ENCODE data around the gene TMEM86A. TPM values are rescaled to one million over a fixed set of nuclear protein-coding genes. Genes with fewer than 3 reads are reported as not detected.
"Not testable (repeated sequence)": the region's sequence is repeated elsewhere in the genome, so short reads cannot be mapped to it uniquely, and the experiment has no call there.

Gene TMEM86A
- total RNA-seq, 2 donors from 2014 or later, result 4.7 to 5.6 TPM

GRCh38 chr11:18668131-18668530, 30.4 kb upstream of the TMEM86A start:
- Histone ChIP-seq H3K36me3 (replicated peaks in 1 of 2; ENCODE audit: insufficient read depth in 1 of 2, low read depth in 2 of 2) (no peaks in the 10 kb centered on the region), H3K4me3 (no peak overlapping the region), H3K27ac (no peak overlapping the region), H3K9me3 (no peaks in the 10 kb centered on the region), H3K27me3 (no peaks in the 10 kb centered on the region), H3K4me1 (peaks cover 35% of the 10 kb centered on the region)
- intact Hi-C loops (cut with DNase I), result no loop called here
- no peak for TF ChIP-seq POLR2A (IDR thresholded peaks at IDR 0.05)
- TF ChIP-seq CTCF (IDR thresholded peaks at IDR 0.05), result no peak
- DNase-seq, result no peak
- WGBS, 2 donors, result 90 to 91% methylated on average over 4 of the region's 4 CpGs
- no peak for ATAC-seq

- DNase-seq (peak in 3 of 4 donors; percentile 16 to 36 (median 19)), ATAC-seq (peak; percentile 40)
- intact Hi-C loops (cut with DNase I), result no loop called here
- TF ChIP-seq POLR2A (IDR thresholded peaks at IDR 0.05), result no peak
- TF ChIP-seq CTCF (IDR thresholded peaks at IDR 0.05), result no peak
- no peaks in the 10 kb centered on the region for H3K9me3 ChIP-seq
- no peak overlapping the region for H3K27ac ChIP-seq
- no peaks in the 10 kb centered on the region for H3K27me3 ChIP-seq
- peaks cover 35% of the 10 kb centered on the region for H3K4me1 ChIP-seq
- H3K36me3 ChIP-seq (replicated peaks in 1 of 2; ENCODE audit: insufficient read depth in 1 of 2, low read depth in 2 of 2), result no peaks in the 10 kb centered on the region
- WGBS, 2 donors, result 4 to 6% methylated on average over 2 of the region's 2 CpGs
- no peak overlapping the region for H3K4me3 ChIP-seq
These were observed 29.4 kb upstream of the TMEM86A start for GRCh38 chr11:18669219-18669596.

DNA sequence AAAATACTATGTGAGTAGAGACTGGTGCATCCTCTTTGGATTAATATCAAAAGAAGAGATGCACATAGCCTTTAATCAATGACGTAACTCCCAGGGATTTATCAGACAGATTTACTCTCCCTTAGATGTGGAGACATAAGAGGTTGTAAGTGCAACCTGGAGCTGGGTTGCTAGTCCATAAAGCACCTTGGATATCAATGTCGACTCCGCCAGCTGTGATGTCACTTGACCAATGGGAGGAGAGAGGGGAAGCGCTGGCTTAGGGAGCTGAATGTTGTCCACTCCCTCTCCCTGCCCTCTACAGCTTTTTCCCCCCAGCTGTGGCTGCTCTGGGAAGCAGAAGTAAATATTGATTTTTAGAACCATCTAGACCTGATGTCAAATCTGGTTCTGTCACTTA, 28.9 kb upstream of the TMEM86A start:
- Histone ChIP-seq H3K4me1 (peaks cover 35% of the 10 kb centered on the region), H3K4me3 (no peak overlapping the region), H3K9me3 (no peaks in the 10 kb centered on the region), H3K27me3 (no peaks in the 10 kb centered on the region), H3K27ac (no peak overlapping the region), H3K36me3 (replicated peaks in 1 of 2; ENCODE audit: insufficient read depth in 1 of 2, low read depth in 2 of 2) (no peaks in the 10 kb centered on the region)
- intact Hi-C loops (cut with DNase I), result no loop called here
- DNase-seq (peak in 3 of 4 donors; percentile 15 to 34 (median 16)), ATAC-seq (peak; percentile 45)
- TF ChIP-seq POLR2A (IDR thresholded peaks at IDR 0.05), result no peak
- TF ChIP-seq CTCF (IDR thresholded peaks at IDR 0.05), result no peak
- 39 to 49% methylated on average over 4 of the region's 4 CpGs for WGBS, 2 donors

DNA sequence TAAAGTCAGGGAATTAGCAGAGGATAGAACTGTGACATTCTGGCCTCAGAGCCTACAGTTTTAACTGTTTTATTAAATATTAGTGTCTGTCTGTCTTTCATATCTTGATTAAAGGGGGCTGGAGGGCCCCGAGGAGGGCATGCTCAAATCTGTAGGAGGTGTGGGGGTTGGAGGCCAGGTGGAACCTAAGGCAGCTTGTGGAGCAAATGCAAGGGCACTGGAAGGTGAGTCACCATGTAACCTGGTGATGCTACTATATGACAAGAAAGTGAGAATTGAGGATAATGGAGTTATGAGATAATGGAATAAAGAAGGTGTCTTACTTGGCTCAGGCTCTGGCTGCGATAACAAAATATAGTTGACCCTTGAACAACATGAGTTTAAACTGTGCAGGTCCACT, 27.3 kb upstream of the TMEM86A start:
- ATAC-seq (no peak), DNase-seq (no peak)
- TF ChIP-seq CTCF (IDR thresholded peaks at IDR 0.05) (no peak), POLR2A (IDR thresholded peaks at IDR 0.05) (no peak)
- Histone ChIP-seq H3K4me3 (no peak overlapping the region), H3K27ac (no peak overlapping the region), H3K27me3 (no peaks in the 10 kb centered on the region), H3K36me3 (replicated peaks in 1 of 2; ENCODE audit: insufficient read depth in 1 of 2, low read depth in 2 of 2) (no peaks in the 10 kb centered on the region), H3K9me3 (no peaks in the 10 kb centered on the region), H3K4me1 (peaks cover 35% of the 10 kb centered on the region)
- intact Hi-C loops (cut with DNase I), result no loop called here
- 74 to 80% methylated on average over 2 of the region's 2 CpGs for WGBS, 2 donors

DNA sequence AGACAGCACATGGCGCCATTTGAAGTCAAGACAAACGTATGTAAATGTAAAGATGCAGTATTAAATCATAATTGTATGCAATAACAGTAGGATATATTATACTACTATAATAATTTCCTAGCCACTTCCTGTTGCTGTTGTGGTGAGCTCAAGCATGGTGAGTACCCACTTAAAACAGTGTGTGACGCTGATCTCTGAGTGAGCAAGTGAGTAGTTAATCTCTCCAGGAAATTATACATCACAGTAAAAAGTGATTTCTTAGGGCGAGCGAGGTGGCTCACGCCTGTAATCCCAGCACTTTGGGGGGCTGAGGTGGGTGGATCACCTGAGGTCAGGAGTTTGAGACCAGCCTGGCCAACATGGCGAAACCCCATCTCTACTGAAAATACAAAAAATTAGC, 26.4 kb upstream of the TMEM86A start:
- H3K9me3 ChIP-seq; DNase-seq; H3K4me3 ChIP-seq; intact Hi-C loops (cut with DNase I); H3K27me3 ChIP-seq; H3K27ac ChIP-seq; H3K36me3 ChIP-seq (replicated peaks in 1 of 2; ENCODE audit: insufficient read depth in 1 of 2, low read depth in 2 of 2); ATAC-seq: not testable (repeated sequence)
- peaks cover 27% of the 10 kb centered on the region for H3K4me1 ChIP-seq
- 77 to 91% methylated on average over 7 of the region's 7 CpGs for WGBS, 2 donors

Measured in body of pancreas (tissue), 4 donors.